ENCODE results near the gene FAM3A. TPM values are rescaled to one million over a fixed set of nuclear protein-coding genes. Genes with fewer than 3 reads are reported as not detected.

The FAM3A gene
- total RNA-seq, 1 experiment from 2014 or later: 36.8 TPM

- H3K4me1 Mint-ChIP-seq (ENCODE audit: low read depth, unreplicated experiment): peaks cover 34% of the 10 kb centered on the region
- DNase-seq: no peak
- intact Hi-C loops (cut with micrococcal nuclease; ENCODE audit: unreplicated experiment): no loop called here
- peak overlapping the region; percentile 56 for H3K27ac Mint-ChIP-seq (ENCODE audit: unreplicated experiment)
- peak overlapping the region; percentile 90 for H3K4me3 Mint-ChIP-seq (ENCODE audit: low read depth, unreplicated experiment)
- BruUV-seq (replicated peaks): no TSS peak
- H3K36me3 Mint-ChIP-seq (ENCODE audit: insufficient read depth, unreplicated experiment): peaks cover 73% of the 10 kb centered on the region
- no peaks in the 10 kb centered on the region for H3K27me3 Mint-ChIP-seq (ENCODE audit: unreplicated experiment)
- CTCF ChIA-PET: interaction anchor here (0.6 kb wide), 1 partner anchor 464 kb away, joined by 8 read pairs; no protein-coding TSS in a partner anchor
- no peak for TF ChIP-seq CTCF (IDR thresholded peaks at IDR 0.05; ENCODE audit: unreplicated experiment)
- H3K9me3 Mint-ChIP-seq (ENCODE audit: low read depth, unreplicated experiment): no peaks in the 10 kb centered on the region
Observed at GRCh38 chrX:154545673-154546274, 29.7 kb upstream of the FAM3A start.

GRCh38 chrX:154542723-154543424 lies 26.8 kb upstream of the FAM3A start:
- H3K27me3 Mint-ChIP-seq (ENCODE audit: unreplicated experiment): no peaks in the 10 kb centered on the region
- BruUV-seq (replicated peaks): no TSS peak
- no peak for DNase-seq
- peak overlapping the region; percentile 94 for H3K27ac Mint-ChIP-seq (ENCODE audit: unreplicated experiment)
- no peaks in the 10 kb centered on the region for H3K9me3 Mint-ChIP-seq (ENCODE audit: low read depth, unreplicated experiment)
- peak overlapping the region; percentile 67 for H3K4me3 Mint-ChIP-seq (ENCODE audit: low read depth, unreplicated experiment)
- H3K36me3 Mint-ChIP-seq (ENCODE audit: insufficient read depth, unreplicated experiment): peaks cover 77% of the 10 kb centered on the region
- peaks cover 23% of the 10 kb centered on the region for H3K4me1 Mint-ChIP-seq (ENCODE audit: low read depth, unreplicated experiment)
- intact Hi-C loops (cut with micrococcal nuclease; ENCODE audit: unreplicated experiment): no loop called here
- CTCF ChIA-PET: no interaction called here
- no peak for TF ChIP-seq CTCF (IDR thresholded peaks at IDR 0.05; ENCODE audit: unreplicated experiment)

DNA sequence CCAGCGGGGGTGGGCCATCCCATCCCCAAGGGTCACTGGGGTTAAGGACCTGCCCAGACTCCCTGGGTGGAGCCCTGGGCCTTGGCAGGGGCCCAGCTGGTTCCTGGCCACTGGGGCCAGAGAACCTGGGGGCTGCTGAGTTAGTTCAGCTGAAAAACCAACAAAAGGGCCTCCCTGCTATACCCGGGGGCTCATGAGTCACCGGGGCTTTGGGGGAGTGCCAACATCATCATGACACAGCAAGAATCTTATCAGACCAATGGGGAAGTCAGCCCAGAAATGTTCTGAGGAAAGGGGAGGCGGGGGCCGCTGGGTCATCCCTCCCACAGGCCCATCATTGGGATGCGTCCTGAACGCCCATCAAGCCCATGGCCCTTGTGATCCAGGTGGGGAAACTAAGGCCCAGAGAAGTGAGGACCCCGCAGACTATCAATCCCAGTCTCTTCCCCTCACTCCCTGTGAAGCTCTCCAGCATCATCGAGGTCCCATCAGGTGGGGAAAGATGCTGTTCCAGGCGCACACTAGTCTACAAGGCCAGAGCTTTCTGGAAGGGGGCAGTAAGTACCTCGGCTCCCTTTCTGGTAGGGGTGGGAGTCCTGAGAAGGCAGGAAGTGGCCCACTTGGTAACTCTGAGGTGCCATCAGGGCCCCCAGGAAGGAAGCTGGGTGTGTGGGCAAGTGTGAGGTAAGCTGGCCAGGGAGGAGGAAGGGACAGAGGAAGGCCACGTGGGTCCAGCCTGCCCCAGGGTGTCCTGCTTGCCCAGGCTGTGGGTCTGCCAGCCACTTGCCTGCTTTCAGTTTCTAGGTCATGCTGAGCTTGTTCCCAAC lies 26.1 kb upstream of the FAM3A start:
- peak overlapping the region; percentile 94 for H3K27ac Mint-ChIP-seq (ENCODE audit: unreplicated experiment)
- intact Hi-C loops (cut with micrococcal nuclease; ENCODE audit: unreplicated experiment): no loop called here
- DNase-seq: peak; percentile 80
- H3K27me3 Mint-ChIP-seq (ENCODE audit: unreplicated experiment): no peaks in the 10 kb centered on the region
- CTCF ChIA-PET: interaction anchor here (0.8 to 0.9 kb wide), 2 partner anchors 15 to 142 kb away, joined by 3 to 4 read pairs; no protein-coding TSS in a partner anchor
- no TSS peak for BruUV-seq (replicated peaks)
- H3K36me3 Mint-ChIP-seq (ENCODE audit: insufficient read depth, unreplicated experiment): peaks cover 70% of the 10 kb centered on the region
- H3K4me1 Mint-ChIP-seq (ENCODE audit: low read depth, unreplicated experiment): peaks cover 23% of the 10 kb centered on the region
- no peaks in the 10 kb centered on the region for H3K9me3 Mint-ChIP-seq (ENCODE audit: low read depth, unreplicated experiment)
- TF ChIP-seq CTCF (IDR thresholded peaks at IDR 0.05; ENCODE audit: unreplicated experiment): no peak
- peak overlapping the region; percentile 67 for H3K4me3 Mint-ChIP-seq (ENCODE audit: low read depth, unreplicated experiment)

GRCh38 chrX:154541589-154541895 lies 25.5 kb upstream of the FAM3A start:
- CTCF ChIA-PET: interaction anchor here (0.8 to 0.9 kb wide), 2 partner anchors 14 to 142 kb away, joined by 3 to 4 read pairs; no protein-coding TSS in a partner anchor
- Mint-ChIP-seq H3K36me3 (ENCODE audit: insufficient read depth, unreplicated experiment) (peaks cover 64% of the 10 kb centered on the region), H3K9me3 (ENCODE audit: low read depth, unreplicated experiment) (no peaks in the 10 kb centered on the region), H3K27ac (ENCODE audit: unreplicated experiment) (peak overlapping the region; percentile 94), H3K4me3 (ENCODE audit: low read depth, unreplicated experiment) (peak overlapping the region; percentile 67), H3K4me1 (ENCODE audit: low read depth, unreplicated experiment) (peaks cover 23% of the 10 kb centered on the region), H3K27me3 (ENCODE audit: unreplicated experiment) (no peaks in the 10 kb centered on the region)
- intact Hi-C loops (cut with micrococcal nuclease; ENCODE audit: unreplicated experiment): no loop called here
- no peak for DNase-seq
- BruUV-seq (replicated peaks): TSS peak; percentile 68
- no peak for TF ChIP-seq CTCF (IDR thresholded peaks at IDR 0.05; ENCODE audit: unreplicated experiment)
